Mesenchymal stem cell (in vitro differentiated cells and primary cell): ENCODE data around the gene MFNG.

Source experiments
- DNase-seq: peaks from one replicate; pipeline ENCODE4 v3.0.0-alpha.2; 2013
- H2AFZ ChIP-seq: one replicate; pipeline ENCODE4 v1.6.1; 2013; ENCODE audit warnings: low read depth, mild to moderate bottlenecking, control low read depth, inconsistent platforms, low read length, moderate library complexity
- H2AK5ac ChIP-seq: 2 replicates; pipeline ENCODE4 v1.6.1; 2013; ENCODE audit warnings: low read length, moderate library complexity, mild to moderate bottlenecking, inconsistent platforms; ENCODE audit not compliant: severe bottlenecking
- H2BK120ac ChIP-seq: one replicate; pipeline ENCODE4 v1.6.1; 2013; ENCODE audit warnings: low read depth, mild to moderate bottlenecking, inconsistent platforms, low read length, moderate library complexity
- H2BK12ac ChIP-seq, 2 experiments: one replicate each; pipeline ENCODE4 v1.6.1; 2013; ENCODE audit warnings: inconsistent platforms in 2 of 2, low read length in 2 of 2, mild to moderate bottlenecking in 2 of 2, moderate library complexity in 2 of 2, control low read depth in 1 of 2
- H2BK15ac ChIP-seq: one replicate; pipeline ENCODE4 v1.6.1; 2013; ENCODE audit warnings: mild to moderate bottlenecking, low read depth, inconsistent platforms; ENCODE audit not compliant: poor library complexity, severe bottlenecking
- H2BK5ac ChIP-seq: 2 replicates; pipeline ENCODE4 v1.6.1; 2013; ENCODE audit warnings: low read depth, mild to moderate bottlenecking, low read length, control low read depth, inconsistent platforms; ENCODE audit not compliant: poor library complexity, severe bottlenecking
- H3K14ac ChIP-seq, 2 experiments: one replicate each; pipeline ENCODE4 v1.6.1; 2013; ENCODE audit warnings: inconsistent platforms in 2 of 2, low read length in 2 of 2, control low read depth in 1 of 2, mild to moderate bottlenecking in 1 of 2, moderate library complexity in 1 of 2
- H3K18ac ChIP-seq, 2 experiments: one replicate each; pipeline ENCODE4 v1.6.1; 2013; ENCODE audit warnings: inconsistent platforms in 2 of 2, low read length in 2 of 2, control low read depth in 1 of 2, low read depth in 1 of 2, mild to moderate bottlenecking in 1 of 2
- H3K23ac ChIP-seq, 2 experiments: one replicate each; pipeline ENCODE4 v1.6.1; 2013; ENCODE audit warnings: inconsistent platforms in 2 of 2, low read length in 2 of 2, mild to moderate bottlenecking in 2 of 2, moderate library complexity in 2 of 2, control low read depth in 1 of 2
- H3K27ac ChIP-seq: 2 replicates; pipeline ENCODE4 v1.5.1; 2013; ENCODE audit warnings: mild to moderate bottlenecking, moderate library complexity, low read length, control low read depth, inconsistent platforms; ENCODE audit not compliant: poor library complexity, severe bottlenecking
- H3K27me3 ChIP-seq, 2 experiments: 2 replicates each; pipeline versions ENCODE4 v1.6.1 to v1.7.0; 2013; ENCODE audit warnings: low read length in 2 of 2, mild to moderate bottlenecking in 2 of 2, moderate library complexity in 2 of 2, control low read depth in 1 of 2, inconsistent platforms in 1 of 2; ENCODE audit not compliant: control insufficient read depth in 1 of 2, insufficient read depth in 1 of 2
- H3K36me3 ChIP-seq, 2 experiments: 2 replicates each; pipeline versions ENCODE4 v1.6.1 to v1.7.0; 2013; ENCODE audit warnings: low read length in 2 of 2, control low read depth in 1 of 2, inconsistent platforms in 1 of 2, low read depth in 1 of 2, mild to moderate bottlenecking in 1 of 2; ENCODE audit not compliant: insufficient read depth in 2 of 2, control insufficient read depth in 1 of 2
- H3K4ac ChIP-seq, 2 experiments: one replicate each; pipeline ENCODE4 v1.6.1; 2013; ENCODE audit warnings: inconsistent platforms in 2 of 2, low read length in 2 of 2, mild to moderate bottlenecking in 2 of 2, moderate library complexity in 2 of 2, control low read depth in 1 of 2, low read depth in 1 of 2
- H3K4me1 ChIP-seq: 2 replicates; pipeline ENCODE4 v1.6.1; 2013; ENCODE audit warnings: low read depth, low read length, control low read depth; ENCODE audit not compliant: control insufficient read depth, insufficient read depth
- H3K4me2 ChIP-seq: 2 replicates; pipeline ENCODE4 v1.6.1; 2013; ENCODE audit warnings: low read length, mild to moderate bottlenecking, inconsistent platforms; ENCODE audit not compliant: poor library complexity, severe bottlenecking
- H3K4me3 ChIP-seq, 2 experiments: 2 replicates each; pipeline versions ENCODE4 v1.5.1 to v1.7.0; 2013; ENCODE audit warnings: low read length in 2 of 2, mild to moderate bottlenecking in 2 of 2, control low read depth in 1 of 2, low read depth in 1 of 2; ENCODE audit not compliant: insufficient read depth in 1 of 2
- H3K79me1 ChIP-seq: replicated peaks from 2 replicates; pipeline ENCODE4 v1.6.1; 2013; ENCODE audit warnings: mild to moderate bottlenecking, control low read depth, low read length, inconsistent platforms; ENCODE audit not compliant: poor library complexity, severe bottlenecking
- H3K9ac ChIP-seq: 2 replicates; pipeline ENCODE4 v1.7.0; 2013; ENCODE audit warnings: mild to moderate bottlenecking, low read length, moderate library complexity
- H3K9me3 ChIP-seq: 2 replicates; pipeline ENCODE4 v1.7.0; 2013; ENCODE audit warnings: mild to moderate bottlenecking, low read length; ENCODE audit not compliant: control insufficient read depth
- H4K8ac ChIP-seq: one replicate; pipeline ENCODE4 v1.6.1; 2013; ENCODE audit warnings: inconsistent platforms, mild to moderate bottlenecking, low read length, moderate library complexity
- H4K91ac ChIP-seq: one replicate; pipeline ENCODE4 v1.6.1; 2013; ENCODE audit warnings: mild to moderate bottlenecking, low read length, inconsistent platforms
- WGBS: methylation state at CpG from one replicate; pipeline ENCODE4 v1.1.7; 2013; ENCODE audit warnings: mixed read lengths; 5-methylcytosine and 5-hydroxymethylcytosine counted together

The MFNG gene

DNA sequence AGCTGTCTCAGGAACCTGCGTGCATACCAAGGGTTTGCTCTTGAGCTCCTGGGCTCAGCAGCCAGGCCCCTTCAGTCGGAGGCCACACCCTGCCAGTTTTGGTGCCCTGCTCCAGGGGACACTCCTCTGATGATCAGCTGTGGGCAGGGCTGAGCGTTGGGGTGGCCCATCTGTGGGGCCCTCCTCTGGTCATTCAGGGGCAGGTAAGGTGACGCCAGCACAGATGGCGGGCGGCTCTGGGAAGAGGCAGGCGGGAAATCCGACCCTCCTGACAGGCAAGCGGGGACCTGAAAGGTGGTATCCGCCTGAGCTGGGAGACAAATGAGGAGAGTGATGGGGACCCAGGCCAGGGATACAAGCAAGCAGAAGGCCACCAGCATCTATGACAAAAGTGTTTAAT is 3.8 kb upstream of the MFNG start:
- Histone ChIP-seq H2AFZ (no peak overlapping the region), H3K9me3 (no peaks in the 10 kb centered on the region), H4K91ac (no peak overlapping the region), H3K4me3 (no peak overlapping the region), H3K27ac (no peak overlapping the region), H2AK5ac (no peak overlapping the region), H3K36me3 (peaks cover 33 to 65% of the 10 kb centered on the region in 2 experiments), H2BK5ac (no peak overlapping the region), H3K9ac (no peak overlapping the region), H2BK12ac (no peak overlapping the region), H4K8ac (no peak overlapping the region), H3K18ac (no peak overlapping the region), H3K79me1 (peaks cover 20% of the 10 kb centered on the region), H3K4ac (no peak overlapping the region), H2BK120ac (no peak overlapping the region), H3K4me1 (peaks cover 42% of the 10 kb centered on the region), H3K4me2 (no peak overlapping the region), H2BK15ac (no peak overlapping the region), H3K23ac (no peak overlapping the region), H3K14ac (no peak overlapping the region), H3K27me3 (peaks cover 0 to 20% of the 10 kb centered on the region in 2 experiments)
- no peak for DNase-seq
- WGBS: 96% methylated on average over 10 of the region's 10 CpGs

DNA sequence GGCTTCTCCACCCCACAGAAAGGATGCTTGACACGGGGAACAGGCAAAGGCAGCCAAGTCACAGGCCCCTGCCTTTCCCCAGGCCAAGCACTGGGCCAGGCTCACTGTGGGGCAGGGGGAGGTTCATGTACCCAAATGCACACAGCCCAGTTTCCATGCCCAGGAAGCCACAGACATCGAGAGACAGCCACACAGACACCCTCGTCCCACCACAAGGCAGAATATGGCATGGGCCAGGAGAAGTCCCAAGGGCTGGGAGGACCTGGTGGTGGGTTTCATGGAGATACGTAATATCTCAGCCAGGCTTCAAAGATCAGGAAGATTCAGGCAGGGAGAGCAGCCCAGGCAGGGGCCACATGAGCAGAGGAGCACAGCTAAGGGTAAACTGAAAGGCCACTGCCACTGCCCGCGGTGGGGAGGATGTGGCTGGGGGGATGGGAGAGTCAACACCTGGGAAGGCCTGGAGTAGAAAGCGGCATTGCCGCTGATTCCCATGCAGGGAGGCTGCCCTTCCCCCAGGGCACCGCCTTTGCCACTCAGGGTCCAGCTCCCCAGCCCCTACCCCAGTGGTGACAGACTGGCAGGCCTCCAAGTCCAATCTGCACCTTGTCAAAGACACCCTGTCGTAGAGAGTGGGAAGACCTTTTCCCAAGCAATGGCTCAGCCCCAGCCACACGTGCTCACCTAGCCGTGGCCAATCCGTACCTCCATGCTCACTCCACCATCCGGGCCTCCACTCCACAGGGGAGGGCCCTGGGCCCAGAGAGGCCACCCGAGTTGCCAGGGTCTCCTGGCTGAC is 2.4 kb upstream of the MFNG start:
- H2AFZ ChIP-seq: no peak overlapping the region
- H4K8ac ChIP-seq: no peak overlapping the region
- no peak overlapping the region for H4K91ac ChIP-seq
- no peak overlapping the region for H3K18ac ChIP-seq
- no peak overlapping the region for H2BK12ac ChIP-seq
- DNase-seq: no peak
- no peak overlapping the region for H3K27ac ChIP-seq
- H3K23ac ChIP-seq: no peak overlapping the region
- H3K27me3 ChIP-seq: peaks cover 0 to 26% of the 10 kb centered on the region in 2 experiments
- WGBS: 92% methylated on average over 14 of the region's 15 CpGs
- H3K14ac ChIP-seq: no peak overlapping the region
- no peak overlapping the region for H2AK5ac ChIP-seq
- H2BK15ac ChIP-seq: no peak overlapping the region
- H3K9me3 ChIP-seq: no peaks in the 10 kb centered on the region
- H3K79me1 ChIP-seq: peaks cover 14% of the 10 kb centered on the region
- H2BK5ac ChIP-seq: no peak overlapping the region
- no peak overlapping the region for H3K4me3 ChIP-seq
- H3K4me2 ChIP-seq: no peak overlapping the region
- peaks cover 21 to 52% of the 10 kb centered on the region in 2 experiments for H3K36me3 ChIP-seq
- peaks cover 33% of the 10 kb centered on the region for H3K4me1 ChIP-seq
- H3K4ac ChIP-seq: no peak overlapping the region
- H2BK120ac ChIP-seq: no peak overlapping the region
- no peak overlapping the region for H3K9ac ChIP-seq

DNA sequence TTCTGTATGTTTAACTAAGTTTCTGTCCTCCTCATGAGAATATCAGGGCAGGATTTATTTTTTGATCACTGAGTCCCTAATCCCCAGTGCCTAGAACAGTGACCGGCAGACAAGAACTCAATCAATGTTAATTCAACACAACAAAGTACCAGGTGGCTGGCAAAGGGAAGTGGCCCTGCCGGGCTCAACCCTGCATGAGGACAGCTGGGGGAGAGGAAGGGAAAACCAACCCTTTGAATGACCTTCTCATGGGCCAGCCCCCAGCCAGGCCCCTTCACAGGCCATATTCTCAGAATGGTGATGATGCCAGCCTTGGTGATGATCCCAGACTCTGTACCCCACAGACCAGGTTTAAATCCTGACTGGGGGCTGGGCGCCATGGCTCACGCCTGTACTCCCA is 1.4 kb upstream of the MFNG start:
- Histone ChIP-seq H3K9me3 (no peaks in the 10 kb centered on the region), H2BK15ac (no peak overlapping the region), H4K91ac (no peak overlapping the region), H3K4me2 (no peak overlapping the region), H2BK120ac (no peak overlapping the region), H3K79me1 (peaks cover 10% of the 10 kb centered on the region), H3K4ac (no peak overlapping the region), H3K18ac (no peak overlapping the region), H3K36me3 (peaks cover 17 to 43% of the 10 kb centered on the region in 2 experiments), H3K23ac (no peak overlapping the region), H3K9ac (no peak overlapping the region), H3K4me3 (no peak overlapping the region), H3K27ac (no peak overlapping the region), H4K8ac (no peak overlapping the region), H3K27me3 (peaks cover 0 to 33% of the 10 kb centered on the region in 2 experiments), H2AK5ac (no peak overlapping the region), H3K4me1 (peaks cover 25% of the 10 kb centered on the region), H2BK12ac (no peak overlapping the region), H2AFZ (no peak overlapping the region), H2BK5ac (no peak overlapping the region), H3K14ac (no peak overlapping the region)
- 96% methylated on average over 4 of the region's 4 CpGs for WGBS
- DNase-seq: no peak

DNA sequence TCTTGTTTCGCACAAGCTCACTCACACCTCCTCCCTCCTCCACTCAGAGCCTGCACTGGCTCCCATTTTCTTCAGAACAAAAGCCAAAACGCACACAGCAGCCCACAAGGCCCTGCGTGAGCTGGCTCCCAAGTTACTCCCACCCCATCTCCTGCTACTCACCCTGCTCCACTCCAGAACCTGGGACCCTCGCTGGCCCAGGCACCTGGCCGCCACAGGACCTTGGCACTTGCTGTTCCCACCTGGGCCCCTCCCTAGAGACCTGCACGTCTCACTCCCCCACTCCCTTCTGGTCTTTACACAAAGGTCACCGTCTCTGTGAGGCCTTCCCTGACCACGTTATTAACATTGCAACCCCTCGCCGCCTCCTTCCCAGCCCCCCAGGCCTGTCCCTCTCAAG is 945 bp upstream of the MFNG start:
- 90% methylated on average over 10 of the region's 10 CpGs for WGBS

More for the DNA sequence above, 945 bp upstream of the MFNG start:
- peaks cover 8% of the 10 kb centered on the region for H3K79me1 ChIP-seq
- H4K8ac ChIP-seq: no peak overlapping the region
- H3K27me3 ChIP-seq: peaks cover 0 to 38% of the 10 kb centered on the region in 2 experiments
- H2BK120ac ChIP-seq: no peak overlapping the region
- no peak overlapping the region for H3K9ac ChIP-seq
- H3K4ac ChIP-seq: no peak overlapping the region
- H2BK5ac ChIP-seq: no peak overlapping the region
- no peaks in the 10 kb centered on the region for H3K9me3 ChIP-seq
- H3K36me3 ChIP-seq: peaks cover 17 to 38% of the 10 kb centered on the region in 2 experiments
- H4K91ac ChIP-seq: no peak overlapping the region
- H3K4me3 ChIP-seq: no peak overlapping the region
- no peak overlapping the region for H3K27ac ChIP-seq
- no peak overlapping the region for H2BK12ac ChIP-seq
- no peak overlapping the region for H3K4me2 ChIP-seq
- H2AK5ac ChIP-seq: peak overlapping the region; percentile 49
- no peak overlapping the region for H2BK15ac ChIP-seq
- H2AFZ ChIP-seq: no peak overlapping the region
- H3K4me1 ChIP-seq: peaks cover 22% of the 10 kb centered on the region
- no peak overlapping the region for H3K14ac ChIP-seq
- no peak overlapping the region for H3K23ac ChIP-seq
- peak overlapping the region in 1 of 2 experiments; percentile 5 for H3K18ac ChIP-seq
- DNase-seq: no peak
